Choroid plexus epithelial cell (primary cell): ENCODE data around the gene APOC4.
A peak's percentile ranks its signal among the peaks of the same experiment; 100 is the strongest.
"Not testable (repeated sequence)": the region's sequence is repeated elsewhere in the genome, so short reads cannot be mapped to it uniquely, and the experiment has no call there.

Experiments used
- DNase-seq: peaks from one replicate; pipeline ENCODE4 v3.0.0-alpha.2; 2010; ENCODE audit warnings: low read depth
- H3K4me3 ChIP-seq: 2 replicates; pipeline ENCODE4 v1.5.1; 2011; ENCODE audit warnings: low read depth, mild to moderate bottlenecking, control low read depth, low read length, moderate library complexity
- TF ChIP-seq, protein P1 (sequence below): conservative IDR thresholded peaks from 2 replicates; pipeline ENCODE4 v1.5.1; 2011; ENCODE audit warnings: low read depth, mild to moderate bottlenecking, control low read depth, inconsistent platforms, low read length, moderate library complexity

The APOC4 gene

DNA sequence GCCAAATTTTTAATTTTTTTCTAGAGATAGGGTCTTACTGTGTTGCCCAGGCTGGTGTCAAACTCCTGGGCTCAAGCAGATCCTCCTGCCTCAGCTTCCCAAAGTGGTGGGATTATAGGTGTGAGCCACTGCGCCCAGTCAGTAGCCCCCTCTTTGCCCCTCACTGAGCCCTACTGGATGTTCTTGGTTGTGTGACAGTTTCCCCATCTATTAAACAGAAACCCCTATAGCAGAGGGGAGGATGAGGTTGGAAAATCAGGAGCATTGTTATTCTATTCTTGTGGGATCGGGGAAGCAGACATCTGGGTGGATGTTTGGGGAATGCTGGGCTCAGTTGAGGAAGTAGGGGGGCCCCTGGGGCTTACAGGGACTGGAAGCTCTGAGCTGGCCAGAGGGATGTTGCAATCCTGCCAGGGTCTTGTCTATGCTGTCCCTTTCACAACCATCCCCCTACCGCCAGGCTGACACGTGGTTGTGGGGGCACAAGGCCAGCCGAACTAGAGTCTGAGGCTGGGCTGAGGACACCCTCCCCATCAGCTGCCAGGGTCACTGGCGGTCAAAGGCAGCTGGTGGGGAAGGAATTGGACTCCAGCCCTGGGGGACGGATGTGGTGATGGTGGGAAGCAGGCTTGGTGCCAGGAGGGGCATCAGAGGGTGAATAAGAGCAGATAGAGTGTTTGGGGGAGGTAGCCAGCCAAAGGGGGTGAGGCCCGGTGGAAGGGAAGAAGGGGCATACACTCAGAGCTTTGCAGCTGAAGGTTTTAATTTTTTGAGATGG is 16.7 kb upstream of the APOC4 start:
- H3K4me3 ChIP-seq: no peak overlapping the region
- DNase-seq: peak; percentile 70
- TF ChIP-seq, protein P1, sequence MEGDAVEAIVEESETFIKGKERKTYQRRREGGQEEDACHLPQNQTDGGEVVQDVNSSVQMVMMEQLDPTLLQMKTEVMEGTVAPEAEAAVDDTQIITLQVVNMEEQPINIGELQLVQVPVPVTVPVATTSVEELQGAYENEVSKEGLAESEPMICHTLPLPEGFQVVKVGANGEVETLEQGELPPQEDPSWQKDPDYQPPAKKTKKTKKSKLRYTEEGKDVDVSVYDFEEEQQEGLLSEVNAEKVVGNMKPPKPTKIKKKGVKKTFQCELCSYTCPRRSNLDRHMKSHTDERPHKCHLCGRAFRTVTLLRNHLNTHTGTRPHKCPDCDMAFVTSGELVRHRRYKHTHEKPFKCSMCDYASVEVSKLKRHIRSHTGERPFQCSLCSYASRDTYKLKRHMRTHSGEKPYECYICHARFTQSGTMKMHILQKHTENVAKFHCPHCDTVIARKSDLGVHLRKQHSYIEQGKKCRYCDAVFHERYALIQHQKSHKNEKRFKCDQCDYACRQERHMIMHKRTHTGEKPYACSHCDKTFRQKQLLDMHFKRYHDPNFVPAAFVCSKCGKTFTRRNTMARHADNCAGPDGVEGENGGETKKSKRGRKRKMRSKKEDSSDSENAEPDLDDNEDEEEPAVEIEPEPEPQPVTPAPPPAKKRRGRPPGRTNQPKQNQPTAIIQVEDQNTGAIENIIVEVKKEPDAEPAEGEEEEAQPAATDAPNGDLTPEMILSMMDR: no peak

DNA sequence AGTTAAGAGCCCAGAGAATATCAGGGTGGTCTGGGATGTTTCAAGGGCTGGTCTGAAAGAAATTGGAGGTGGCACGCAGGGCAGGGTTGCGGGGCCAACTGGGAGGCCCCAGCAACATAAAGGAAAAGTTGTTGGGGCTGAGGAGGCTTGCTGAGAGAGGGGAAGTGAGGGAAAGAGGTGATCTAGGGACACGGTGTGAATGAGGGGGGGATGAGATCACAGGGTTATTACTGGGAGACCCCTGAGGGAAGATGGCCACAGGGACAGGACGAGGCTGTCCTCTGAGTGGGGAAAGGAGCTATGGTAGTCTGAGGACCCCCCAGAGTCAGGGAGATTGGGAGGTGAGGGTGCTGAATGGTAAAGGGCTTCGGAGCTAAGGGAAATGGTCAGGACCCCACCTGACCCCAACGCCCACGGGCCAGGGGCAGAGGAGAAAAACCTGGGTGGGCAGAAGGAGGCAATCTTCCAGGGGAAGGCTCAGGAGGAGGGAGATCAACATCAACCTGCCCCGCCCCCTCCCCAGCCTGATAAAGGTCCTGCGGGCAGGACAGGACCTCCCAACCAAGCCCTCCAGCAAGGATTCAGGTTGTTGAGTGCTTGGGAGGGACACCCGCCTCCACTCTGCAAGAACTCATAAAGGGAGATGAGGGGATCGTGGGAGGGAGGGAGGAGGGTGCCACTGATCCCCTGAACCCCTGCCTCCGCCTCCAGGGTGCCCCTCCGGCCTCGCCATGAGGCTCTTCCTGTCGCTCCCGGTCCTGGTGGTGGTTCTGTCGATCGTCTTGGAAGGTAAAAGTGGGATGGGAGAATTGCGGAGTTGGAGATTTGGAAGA is 15.6 kb upstream of the APOC4 start:
- DNase-seq: not testable (repeated sequence)
- H3K4me3 ChIP-seq: peak overlapping the region; percentile 17

DNA sequence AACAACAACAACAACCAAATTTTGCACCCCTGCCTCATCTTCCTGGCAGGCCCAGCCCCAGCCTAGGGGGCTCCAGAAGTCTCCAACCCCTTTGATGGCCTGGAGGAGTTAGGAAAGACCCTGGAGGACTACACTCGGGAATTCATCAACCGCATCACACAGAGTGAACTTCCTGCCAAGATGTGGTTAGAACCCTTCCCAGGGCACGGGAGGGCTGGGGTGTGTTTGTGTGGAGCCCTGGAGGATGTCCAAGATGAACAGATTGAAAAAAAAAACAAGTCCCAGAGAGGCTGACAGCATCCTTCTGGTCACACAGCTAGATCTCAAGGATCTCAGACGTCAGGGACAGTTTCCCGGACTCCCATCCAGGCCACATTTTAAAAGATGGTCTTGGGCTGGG is 14.3 kb upstream of the APOC4 start:
- H3K4me3 ChIP-seq: no peak overlapping the region
- TF ChIP-seq, protein P1: no peak
- DNase-seq: peak; percentile 84

DNA sequence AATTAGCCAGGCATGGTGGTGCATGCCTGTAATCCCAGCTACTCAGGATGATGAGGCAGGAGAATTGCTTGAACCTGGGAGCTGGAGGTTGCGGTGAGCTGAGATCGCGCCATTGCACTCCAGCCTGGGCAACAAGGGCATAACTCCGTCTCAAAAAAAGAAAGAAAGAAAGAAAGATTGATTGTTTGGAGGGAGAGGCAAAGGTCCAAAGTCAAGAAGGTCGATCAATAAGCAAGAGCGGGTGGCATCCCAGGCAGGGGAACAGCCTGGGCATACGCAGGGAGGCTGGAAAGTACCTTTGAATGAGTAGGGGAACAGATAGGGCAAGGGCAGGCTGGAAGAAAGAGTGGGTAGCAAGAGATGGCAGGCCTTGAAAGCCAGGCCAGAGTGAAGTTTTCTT is 11.9 kb upstream of the APOC4 start:
- TF ChIP-seq, protein P1: no peak
- DNase-seq: no peak
- no peak overlapping the region for H3K4me3 ChIP-seq

DNA sequence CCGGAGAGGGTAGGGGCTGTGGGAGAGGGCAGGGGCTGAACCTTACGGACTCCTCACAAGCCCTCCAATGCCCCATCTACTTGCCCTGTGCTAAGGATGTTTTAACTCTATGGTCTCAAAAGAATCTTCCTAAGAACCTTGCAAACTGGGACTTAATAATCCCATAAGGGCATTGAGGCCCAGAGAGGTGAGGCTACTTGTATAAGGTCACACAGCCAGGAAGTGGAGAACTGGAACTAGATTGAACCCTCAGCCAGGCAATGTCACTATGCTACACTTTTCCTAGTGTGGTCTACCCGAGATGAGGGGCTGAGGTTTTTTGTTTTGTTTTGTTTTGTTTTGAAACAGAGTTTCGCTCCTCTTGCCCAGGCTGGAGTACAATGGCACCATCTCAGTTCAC is 10.5 kb upstream of the APOC4 start:
- DNase-seq: no peak
- TF ChIP-seq, protein P1: no peak
- no peak overlapping the region for H3K4me3 ChIP-seq

DNA sequence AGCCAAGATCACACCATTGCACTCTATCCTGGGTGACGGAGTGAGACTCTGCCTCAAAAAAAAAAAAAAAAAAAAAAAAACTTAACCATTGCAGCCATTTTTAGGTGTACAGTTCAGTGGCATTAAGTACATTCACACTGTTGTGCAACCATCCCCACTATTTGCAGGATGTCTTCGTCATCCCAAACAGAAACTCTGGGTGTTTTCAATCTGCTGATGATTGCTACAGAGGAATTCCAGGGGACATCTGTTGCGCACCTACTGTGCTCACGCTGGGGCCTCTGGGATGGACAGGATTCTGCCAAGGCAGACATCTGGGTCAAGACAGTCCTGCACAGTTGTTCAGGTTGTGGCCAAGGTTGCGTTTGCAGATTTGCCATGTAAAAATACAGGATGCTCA is 2.4 kb upstream of the APOC4 start:
- peak; percentile 23 for DNase-seq

DNA sequence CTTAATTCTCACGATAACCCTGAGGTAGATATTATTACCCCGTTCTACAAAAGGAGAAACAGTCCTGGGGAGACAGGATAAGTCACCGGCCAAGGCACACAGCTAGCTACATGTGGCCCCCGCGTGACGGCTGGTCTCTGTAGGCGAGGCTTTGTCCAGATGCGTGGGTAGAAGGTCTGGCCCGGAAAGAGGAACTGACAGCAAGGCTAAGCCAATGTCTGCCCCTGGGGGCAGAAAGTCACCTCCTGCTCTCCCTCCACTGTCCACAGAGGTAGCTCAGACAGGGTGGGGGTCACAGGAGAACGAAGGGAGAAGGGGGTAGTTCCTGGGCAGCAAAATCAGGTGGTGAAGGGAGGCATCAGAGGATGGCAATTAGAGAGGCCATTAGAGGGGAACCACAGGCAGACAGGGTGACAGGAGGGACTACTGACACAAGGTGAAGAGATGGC is 1.8 kb downstream of the APOC4 start:
- H3K4me3 ChIP-seq: no peak overlapping the region
- DNase-seq: no peak
- TF ChIP-seq, protein P1: no peak

More for the DNA sequence above, 2.4 kb upstream of the APOC4 start:
- TF ChIP-seq, protein P1: no peak
- H3K4me3 ChIP-seq: no peak overlapping the region
